Loucy (cell line): Measurements from ENCODE around the gene DDOST.

Experiments
- H2AFZ ChIP-seq: fragments of 200-600 bp; sonication (generic); 2 replicates; pipeline ENCODE4 v1.6.0; 2016; ENCODE audit warnings: antibody characterized with exemption, mild to moderate bottlenecking, low read length, moderate library complexity
- H3F3A ChIP-seq: fragments of 200-600 bp; 2 replicates; pipeline ENCODE4 v1.6.0; 2016; ENCODE audit warnings: antibody characterized with exemption, low read depth, mild to moderate bottlenecking
- H3K27me3 ChIP-seq: fragments of 200-600 bp; sonication (generic); 2 replicates; pipeline ENCODE4 v1.6.1; 2014; ENCODE audit warnings: low read length, mild to moderate bottlenecking; ENCODE audit not compliant: insufficient read depth, poor library complexity, severe bottlenecking
- H3K36me3 ChIP-seq: fragments of 200-600 bp; sonication (generic); 2 replicates; pipeline ENCODE4 v1.6.1; 2016; ENCODE audit warnings: low read length; ENCODE audit not compliant: insufficient read depth
- H3K4me1 ChIP-seq: fragments of 200-600 bp; sonication (generic); 2 replicates; pipeline ENCODE4 v1.5.1; 2014; ENCODE audit warnings: low read length, mild to moderate bottlenecking; ENCODE audit not compliant: insufficient read depth, poor library complexity, severe bottlenecking
- H3K4me2 ChIP-seq: fragments of 200-600 bp; sonication (generic); 2 replicates; pipeline ENCODE4 v1.6.0; 2014; ENCODE audit warnings: antibody characterized with exemption, low read length, low read depth, mild to moderate bottlenecking; ENCODE audit not compliant: poor library complexity, severe bottlenecking
- H3K4me3 ChIP-seq: fragments of 200-600 bp; sonication (generic); 2 replicates; pipeline ENCODE4 v1.5.1; 2014; ENCODE audit warnings: low read length, mild to moderate bottlenecking, mixed read lengths; ENCODE audit not compliant: poor library complexity, severe bottlenecking
- H3K79me2 ChIP-seq: fragments of 200-600 bp; sonication (generic); 2 replicates; pipeline ENCODE4 v1.6.1; 2014; ENCODE audit warnings: low read length; ENCODE audit not compliant: insufficient read depth
- H3K9ac ChIP-seq: fragments of 200-600 bp; sonication (generic); 2 replicates; pipeline ENCODE4 v1.6.0; 2014; ENCODE audit warnings: mild to moderate bottlenecking, low read depth, low read length, moderate library complexity; ENCODE audit not compliant: poor library complexity, severe bottlenecking
- H3K9me2 ChIP-seq: fragments of 200-600 bp; sonication (generic); replicated peaks from 2 replicates; pipeline ENCODE4 v1.6.1; 2016; ENCODE audit warnings: low read depth, low read length, mixed read lengths
- H3K9me3 ChIP-seq: fragments of 200-600 bp; sonication (generic); 2 replicates; pipeline ENCODE4 v1.6.1; 2014; ENCODE audit warnings: mild to moderate bottlenecking, antibody characterized with exemption, low read length, low read depth; ENCODE audit not compliant: insufficient read depth
- H4K20me1 ChIP-seq: fragments of 200-600 bp; sonication (generic); 2 replicates; pipeline ENCODE4 v1.6.0; 2014; ENCODE audit warnings: antibody characterized with exemption, low read length, mild to moderate bottlenecking; ENCODE audit not compliant: insufficient read depth, poor library complexity, severe bottlenecking
- EZH2phosphoT487 ChIP-seq: fragments of 200-600 bp; IDR thresholded peaks from 2 replicates; pipeline ENCODE4 v1.6.1; 2018; ENCODE audit warnings: antibody characterized with exemption, mild to moderate bottlenecking, moderate library complexity, borderline replicate concordance
- TF ChIP-seq, protein P1 (sequence below): fragments of 200-600 bp; sonication (generic); conservative IDR thresholded peaks from 2 replicates; pipeline ENCODE4 v1.5.1; 2014; ENCODE audit warnings: mild to moderate bottlenecking, antibody characterized with exemption, low read length

Gene DDOST

DNA sequence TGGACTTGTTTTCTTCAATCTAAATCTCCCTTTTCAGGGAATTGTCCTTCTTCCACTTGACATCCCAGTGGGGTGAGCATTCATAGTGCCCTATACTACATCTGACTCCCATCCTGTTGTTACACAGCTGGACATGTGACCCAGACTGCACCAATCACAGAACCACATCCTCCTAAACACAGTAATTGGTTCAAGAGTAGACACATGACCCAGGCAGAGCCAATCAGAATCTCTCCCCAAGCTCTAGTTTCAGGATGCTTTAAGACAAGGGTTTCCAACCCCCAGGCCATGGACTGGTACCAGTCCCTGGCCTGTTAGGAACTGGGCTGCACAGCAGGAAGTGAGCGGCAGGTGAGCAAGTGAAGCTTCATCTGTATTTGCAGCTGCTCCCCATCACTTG lies 5.6 kb upstream of the DDOST start:
- Histone ChIP-seq H3K9me2 (no peaks in the 10 kb centered on the region), H3K9ac (no peak overlapping the region), H3K4me2 (peak overlapping the region; percentile 29), H3K4me3 (peak overlapping the region; percentile 36), H3K79me2 (peaks cover 7% of the 10 kb centered on the region; the same call in 1 of the 2 replicates), H3K4me1 (peaks cover 22% of the 10 kb centered on the region), H3K9me3 (no peaks in the 10 kb centered on the region), H2AFZ (peak overlapping the region; percentile 77), H3K36me3 (no peaks in the 10 kb centered on the region), H3F3A (peaks cover 3% of the 10 kb centered on the region; the same call in 1 of the 2 replicates), H3K27me3 (no peaks in the 10 kb centered on the region), H4K20me1 (no peaks in the 10 kb centered on the region)
- TF ChIP-seq, protein P1, sequence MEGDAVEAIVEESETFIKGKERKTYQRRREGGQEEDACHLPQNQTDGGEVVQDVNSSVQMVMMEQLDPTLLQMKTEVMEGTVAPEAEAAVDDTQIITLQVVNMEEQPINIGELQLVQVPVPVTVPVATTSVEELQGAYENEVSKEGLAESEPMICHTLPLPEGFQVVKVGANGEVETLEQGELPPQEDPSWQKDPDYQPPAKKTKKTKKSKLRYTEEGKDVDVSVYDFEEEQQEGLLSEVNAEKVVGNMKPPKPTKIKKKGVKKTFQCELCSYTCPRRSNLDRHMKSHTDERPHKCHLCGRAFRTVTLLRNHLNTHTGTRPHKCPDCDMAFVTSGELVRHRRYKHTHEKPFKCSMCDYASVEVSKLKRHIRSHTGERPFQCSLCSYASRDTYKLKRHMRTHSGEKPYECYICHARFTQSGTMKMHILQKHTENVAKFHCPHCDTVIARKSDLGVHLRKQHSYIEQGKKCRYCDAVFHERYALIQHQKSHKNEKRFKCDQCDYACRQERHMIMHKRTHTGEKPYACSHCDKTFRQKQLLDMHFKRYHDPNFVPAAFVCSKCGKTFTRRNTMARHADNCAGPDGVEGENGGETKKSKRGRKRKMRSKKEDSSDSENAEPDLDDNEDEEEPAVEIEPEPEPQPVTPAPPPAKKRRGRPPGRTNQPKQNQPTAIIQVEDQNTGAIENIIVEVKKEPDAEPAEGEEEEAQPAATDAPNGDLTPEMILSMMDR: no peak
- TF ChIP-seq EZH2phosphoT487: no peak

GRCh38 chr1:20666146-20666545 lies 5.0 kb upstream of the DDOST start:
- H3K4me1 ChIP-seq: peaks cover 22% of the 10 kb centered on the region
- H3K9me3 ChIP-seq: no peaks in the 10 kb centered on the region
- H3K4me3 ChIP-seq: peak overlapping the region; percentile 36
- H3K36me3 ChIP-seq: no peaks in the 10 kb centered on the region
- H3K27me3 ChIP-seq: no peaks in the 10 kb centered on the region
- no peaks in the 10 kb centered on the region for H4K20me1 ChIP-seq
- no peaks in the 10 kb centered on the region for H3K9me2 ChIP-seq
- H3K4me2 ChIP-seq: peak overlapping the region; percentile 29
- peak overlapping the region; percentile 2 for H3K9ac ChIP-seq
- H3K79me2 ChIP-seq: peaks cover 9% of the 10 kb centered on the region
- H2AFZ ChIP-seq: peak overlapping the region; percentile 3; the same call in 1 of the 2 replicates
- TF ChIP-seq EZH2phosphoT487: no peak
- TF ChIP-seq, protein P1: no peak
- H3F3A ChIP-seq: peaks cover 3% of the 10 kb centered on the region; the same call in 1 of the 2 replicates

DNA sequence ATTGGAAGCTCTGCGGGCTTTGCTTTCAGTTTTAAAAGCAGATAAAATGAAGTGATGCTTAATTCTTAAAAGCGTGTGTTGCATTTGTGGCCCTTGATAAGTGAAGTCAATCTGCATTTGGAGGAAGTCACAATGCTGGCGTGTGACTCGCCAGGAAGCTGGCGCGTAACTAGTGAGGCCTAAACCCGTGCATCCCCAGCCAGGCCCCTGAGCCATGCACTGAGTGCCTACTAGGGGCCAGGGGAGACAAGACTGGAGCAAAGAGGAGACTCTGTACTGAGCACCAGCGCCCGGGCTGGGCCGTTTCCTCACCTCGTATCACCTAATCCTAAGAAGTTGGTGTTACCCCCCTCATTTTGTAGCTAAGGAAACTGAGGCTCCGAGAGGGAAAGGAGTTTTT lies 4.6 kb upstream of the DDOST start:
- H3K4me1 ChIP-seq: peaks cover 22% of the 10 kb centered on the region
- 0 out of 2 replicates have a peak overlapping the region, but pooled peaks have one; percentile 3 for H2AFZ ChIP-seq
- no peak for TF ChIP-seq EZH2phosphoT487
- TF ChIP-seq, protein P1: no peak

More for the DNA sequence above, 4.6 kb upstream of the DDOST start:
- Histone ChIP-seq H3K9me2 (no peaks in the 10 kb centered on the region), H3K27me3 (no peaks in the 10 kb centered on the region), H3K9me3 (no peaks in the 10 kb centered on the region), H3K36me3 (no peaks in the 10 kb centered on the region), H3K9ac (peak overlapping the region; percentile 2), H3K4me3 (peak overlapping the region; percentile 17), H3K79me2 (peaks cover 13% of the 10 kb centered on the region), H3K4me2 (peak overlapping the region; percentile 29), H3F3A (peaks cover 3% of the 10 kb centered on the region; the same call in 1 of the 2 replicates), H4K20me1 (peaks cover 3% of the 10 kb centered on the region)
